CD14-positive monocyte (primary cell): ENCODE data around the gene RDH5. TPM values are rescaled to one million over a fixed set of nuclear protein-coding genes. Genes with fewer than 3 reads are reported as not detected.

ENCODE experiments used
- DNase-seq, 3 donors: peaks; one replicate each; pipeline ENCODE4 v3.0.0-alpha.2; 2011 to 2022
- H2AFZ ChIP-seq: 2 replicates; pipeline ENCODE4 v1.6.0; 2012; ENCODE audit warnings: mild to moderate bottlenecking, low read depth, low read length, inconsistent platforms; ENCODE audit not compliant: insufficient read depth, poor library complexity, severe bottlenecking
- H3K27ac ChIP-seq, 2 donors: 1 replicate in 1 of 2; 2 replicates in 1 of 2; pipeline ENCODE4 v1.5.1; 2012 to 2013; ENCODE audit warnings: low read length in 2 of 2, control low read depth in 1 of 2, inconsistent platforms in 1 of 2, low read depth in 1 of 2, mild to moderate bottlenecking in 1 of 2
- H3K27me3 ChIP-seq, 2 donors: one replicate each; pipeline versions ENCODE4 v1.6.0 to v1.6.1; 2011 to 2013; ENCODE audit warnings: low read length in 2 of 2; ENCODE audit not compliant: control insufficient read depth in 2 of 2, insufficient read depth in 2 of 2
- H3K36me3 ChIP-seq, 2 donors: replicated peaks in 1 of 2; 1 replicate in 1 of 2; 2 replicates in 1 of 2; pipeline versions ENCODE4 v1.5.1 to v1.6.1; 2012 to 2013; ENCODE audit warnings: low read length in 2 of 2, control low read depth in 1 of 2, inconsistent platforms in 1 of 2, mild to moderate bottlenecking in 1 of 2; ENCODE audit not compliant: insufficient read depth in 2 of 2, control insufficient read depth in 1 of 2
- H3K4me1 ChIP-seq, 2 donors: 1 replicate in 1 of 2; 2 replicates in 1 of 2; pipeline versions ENCODE4 v1.5.1 to v1.6.1; 2012 to 2013; ENCODE audit warnings: low read length in 2 of 2, control low read depth in 1 of 2, inconsistent platforms in 1 of 2, mild to moderate bottlenecking in 1 of 2, moderate library complexity in 1 of 2; ENCODE audit not compliant: insufficient read depth in 2 of 2, control insufficient read depth in 1 of 2
- H3K4me2 ChIP-seq: replicated peaks from 2 replicates; pipeline ENCODE3; 2012; ENCODE audit warnings: low read length, moderate library complexity, mild to moderate bottlenecking; ENCODE audit not compliant: poor library complexity, severe bottlenecking; ENCODE audit errors: extremely low read depth
- H3K4me3 ChIP-seq, 3 experiments: fragments of 200-600 bp in 1 of 3; sonication (generic) in 1 of 3; replicated peaks in 1 of 3; 1 replicate in 2 of 3; 2 replicates in 1 of 3; pipeline ENCODE4 v1.5.1; 2011 to 2013; ENCODE audit warnings: low read length in 3 of 3, mild to moderate bottlenecking in 3 of 3, control low read depth in 2 of 3, low read depth in 2 of 3, inconsistent platforms in 1 of 3, moderate library complexity in 1 of 3
- H3K79me2 ChIP-seq: 2 replicates; pipeline ENCODE4 v1.6.0; 2012; ENCODE audit warnings: mild to moderate bottlenecking, control low read depth, inconsistent platforms, low read length, moderate library complexity; ENCODE audit not compliant: insufficient read depth
- H3K9ac ChIP-seq: 2 replicates; pipeline ENCODE4 v1.6.0; 2017; ENCODE audit warnings: low read length, mild to moderate bottlenecking; ENCODE audit not compliant: insufficient read depth, poor library complexity, severe bottlenecking
- H3K9me3 ChIP-seq, 2 donors: replicated peaks in 1 of 2; 1 replicate in 1 of 2; 2 replicates in 1 of 2; pipeline versions ENCODE4 v1.5.1 to v1.6.1; 2012 to 2013; ENCODE audit warnings: low read length in 2 of 2, control low read depth in 1 of 2; ENCODE audit not compliant: control insufficient read depth in 1 of 2, insufficient read depth in 1 of 2
- H4K20me1 ChIP-seq: 2 replicates; pipeline ENCODE4 v1.6.0; 2012; ENCODE audit warnings: mild to moderate bottlenecking, low read length, control low read depth, moderate library complexity; ENCODE audit not compliant: insufficient read depth
- H3K27ac Mint-ChIP-seq, 7 donors: one replicate each; pipeline ENCODE4 v1.8.0; 2020; ENCODE audit warnings: mild to moderate bottlenecking in 7 of 7, mixed read lengths in 7 of 7, moderate library complexity in 6 of 7, inconsistent platforms in 2 of 7
- H3K27me3 Mint-ChIP-seq, 3 donors: one replicate each; pipeline ENCODE4 v1.8.0; 2021 to 2022; ENCODE audit warnings: low read depth in 3 of 3, mild to moderate bottlenecking in 3 of 3, mixed read lengths in 3 of 3, moderate library complexity in 3 of 3, inconsistent platforms in 1 of 3
- H3K36me3 Mint-ChIP-seq, 2 donors: one replicate each; pipeline ENCODE4 v1.8.0; 2020; ENCODE audit warnings: mixed read lengths in 2 of 2, inconsistent platforms in 1 of 2, mild to moderate bottlenecking in 1 of 2
- H3K4me1 Mint-ChIP-seq: one replicate; pipeline ENCODE4 v1.8.0; 2020; ENCODE audit warnings: mild to moderate bottlenecking, mixed read lengths
- H3K4me3 Mint-ChIP-seq, 2 donors: one replicate each; pipeline ENCODE4 v1.8.0; 2020; ENCODE audit warnings: mild to moderate bottlenecking in 2 of 2, mixed read lengths in 2 of 2, moderate library complexity in 1 of 2
- H3K9me3 Mint-ChIP-seq, 7 donors: one replicate each; pipeline ENCODE4 v1.8.0; 2020 to 2022; ENCODE audit warnings: mixed read lengths in 7 of 7, mild to moderate bottlenecking in 6 of 7, moderate library complexity in 6 of 7, inconsistent platforms in 2 of 7
- CTCF ChIP-seq: fragments of 200-600 bp; IDR thresholded peaks from one replicate; pipeline ENCODE4 v1.8.0; 2022; ENCODE audit warnings: antibody characterized with exemption, mild to moderate bottlenecking
- WGBS: methylation state at CpG from one replicate; pipeline ENCODE4 v1.1.5; 2013; ENCODE audit warnings: missing lambda C conversion rate; ENCODE audit not compliant: insufficient coverage; 5-methylcytosine and 5-hydroxymethylcytosine counted together
- intact Hi-C, 2 donors: fragments of 100-400 bp; cut with micrococcal nuclease; formaldehyde crosslinking; loops; one replicate each; pipeline versions ENCODE4 v1.15.0 to v1.15.1; 2023
- polyA plus RNA-seq, 3 donors: library from polyadenylated mRNA; depleted of rRNA in 1 of 3; unstranded in 2 of 3; stranded (reverse) in 1 of 3; fragments of 300-500 nt in 2 of 3; fragments of >200 nt in 1 of 3; fragmentation: Illumina TruSeq in 2 of 3; gene quantifications; 1 replicate in 2 of 3; 2 replicates in 1 of 3; pipeline ENCODE4 v1.2.3, GENCODE V29; 2012 to 2021

The RDH5 gene
- polyA plus RNA-seq, 3 donors: 1.2 to 10.4 (median 1.2) TPM

GRCh38 chr12:55743406-55744339 is 23.5 kb downstream of the RDH5 start:
- WGBS: under 1% methylated on average over 65 of the region's 73 CpGs
- Histone ChIP-seq H3K4me2 (peak overlapping the region; percentile 88), H2AFZ (peak overlapping the region; percentile 79), H3K36me3 (no peaks in the 10 kb centered on the region), H3K27ac (no peak overlapping the region), H3K9me3 (no peaks in the 10 kb centered on the region), H3K4me3 (peak overlapping the region; percentile 21 to 78 (median 47)), H3K27me3 (peaks cover 22 to 33% of the 10 kb centered on the region in 2 donors), H3K4me1 (peaks cover 15 to 17% of the 10 kb centered on the region in 2 donors), H4K20me1 (no peaks in the 10 kb centered on the region), H3K9ac (peak overlapping the region; percentile 32), H3K79me2 (no peaks in the 10 kb centered on the region)
- Mint-ChIP-seq H3K4me3 (peak overlapping the region; percentile 81 to 94), H3K4me1 (peaks cover 29% of the 10 kb centered on the region), H3K9me3 (peaks cover 0 to 9% (median 0%) of the 10 kb centered on the region in 7 donors), H3K36me3 (peaks cover 0 to 5% of the 10 kb centered on the region in 2 donors), H3K27me3 (peaks cover 36 to 50% (median 48%) of the 10 kb centered on the region in 3 donors), H3K27ac (no peak overlapping the region)
- no peak for TF ChIP-seq CTCF
- DNase-seq: peak; percentile 35 to 41 (median 39)
- intact Hi-C loops: loop anchor here in 1 of 2 donors (10.0 kb wide), 1 partner anchor 281 kb away; the partner anchor contains the start of gene IKZF4

- peak overlapping the region in 1 of 3 experiments; percentile 78 for H3K4me3 ChIP-seq
- Mint-ChIP-seq H3K4me3 (peak overlapping the region; percentile 81 to 94), H3K27me3 (peaks cover 36 to 50% (median 49%) of the 10 kb centered on the region in 3 donors), H3K4me1 (peaks cover 28% of the 10 kb centered on the region), H3K9me3 (peaks cover 0 to 9% (median 0%) of the 10 kb centered on the region in 7 donors), H3K36me3 (peaks cover 0 to 9% of the 10 kb centered on the region in 2 donors), H3K27ac (no peak overlapping the region)
- no peak overlapping the region for H3K27ac ChIP-seq
- peak overlapping the region; percentile 79 for H2AFZ ChIP-seq
- 0% methylated on average over 4 of the region's 11 CpGs for WGBS
- intact Hi-C loops: loop anchor here in 1 of 2 donors (10.0 kb wide), 1 partner anchor 280 kb away; the partner anchor contains the start of gene IKZF4
- H3K9ac ChIP-seq: peak overlapping the region; percentile 32
- peaks cover 22 to 33% of the 10 kb centered on the region in 2 donors for H3K27me3 ChIP-seq
- H3K4me2 ChIP-seq: peak overlapping the region; percentile 88
- peaks cover 15 to 17% of the 10 kb centered on the region in 2 donors for H3K4me1 ChIP-seq
- H3K36me3 ChIP-seq: no peaks in the 10 kb centered on the region
- DNase-seq: no peak
- H3K79me2 ChIP-seq: no peaks in the 10 kb centered on the region
- no peak for TF ChIP-seq CTCF
- H4K20me1 ChIP-seq: no peaks in the 10 kb centered on the region
- no peaks in the 10 kb centered on the region for H3K9me3 ChIP-seq
These were observed 24.3 kb downstream of the RDH5 start for GRCh38 chr12:55744340-55745030.
